Measurements from ENCODE around the gene TANK.
"Not testable (repeated sequence)": the region's sequence is repeated elsewhere in the genome, so short reads cannot be mapped to it uniquely, and the experiment has no call there.

Gene TANK

DNA sequence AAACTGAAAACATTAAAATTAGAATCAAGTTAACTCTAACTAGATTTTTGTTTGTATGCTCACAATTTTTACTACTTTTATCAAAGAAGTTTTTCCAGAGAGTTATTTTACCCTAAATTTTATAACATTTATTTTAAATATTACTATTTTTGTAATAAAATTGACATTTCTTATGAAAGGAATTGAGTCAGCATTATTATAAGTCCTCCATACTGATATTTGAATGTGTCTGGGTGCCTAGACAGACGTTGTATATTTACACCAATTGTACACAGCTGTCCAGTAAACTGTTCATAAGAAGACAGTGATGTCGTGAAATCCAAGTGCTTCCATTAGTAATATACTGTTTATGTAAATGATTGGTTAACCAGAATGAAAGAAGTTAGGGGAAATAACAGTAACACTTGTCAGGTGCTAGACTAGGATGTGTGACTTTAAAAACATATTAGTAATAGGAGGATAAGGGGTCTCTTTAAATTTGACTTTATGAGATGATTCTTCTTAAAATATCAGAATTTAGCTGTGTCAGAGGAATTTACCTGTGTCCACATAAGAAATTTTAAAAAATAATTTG is 73.7 kb downstream of the TANK start:
- DNase-seq, result no peak

DNA sequence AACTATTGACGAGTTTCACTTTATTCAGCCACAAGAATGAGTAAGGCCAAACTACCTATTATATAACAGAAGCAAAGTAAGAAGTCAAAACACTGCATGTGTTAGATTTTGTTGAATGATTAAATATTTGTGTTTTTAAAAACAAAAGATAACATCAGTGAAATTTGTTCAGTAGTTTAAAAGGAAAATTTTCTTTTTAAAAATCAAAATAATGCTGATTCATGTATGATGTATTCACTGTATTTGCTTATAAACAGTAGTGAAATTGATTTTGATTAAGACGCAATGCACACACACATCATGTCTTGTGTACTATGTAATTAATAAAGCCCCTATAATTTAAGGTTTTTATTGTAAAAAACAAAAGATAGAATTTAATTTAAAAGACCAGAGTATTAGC is 74.4 kb downstream of the TANK start:
- no peak for DNase-seq

DNA sequence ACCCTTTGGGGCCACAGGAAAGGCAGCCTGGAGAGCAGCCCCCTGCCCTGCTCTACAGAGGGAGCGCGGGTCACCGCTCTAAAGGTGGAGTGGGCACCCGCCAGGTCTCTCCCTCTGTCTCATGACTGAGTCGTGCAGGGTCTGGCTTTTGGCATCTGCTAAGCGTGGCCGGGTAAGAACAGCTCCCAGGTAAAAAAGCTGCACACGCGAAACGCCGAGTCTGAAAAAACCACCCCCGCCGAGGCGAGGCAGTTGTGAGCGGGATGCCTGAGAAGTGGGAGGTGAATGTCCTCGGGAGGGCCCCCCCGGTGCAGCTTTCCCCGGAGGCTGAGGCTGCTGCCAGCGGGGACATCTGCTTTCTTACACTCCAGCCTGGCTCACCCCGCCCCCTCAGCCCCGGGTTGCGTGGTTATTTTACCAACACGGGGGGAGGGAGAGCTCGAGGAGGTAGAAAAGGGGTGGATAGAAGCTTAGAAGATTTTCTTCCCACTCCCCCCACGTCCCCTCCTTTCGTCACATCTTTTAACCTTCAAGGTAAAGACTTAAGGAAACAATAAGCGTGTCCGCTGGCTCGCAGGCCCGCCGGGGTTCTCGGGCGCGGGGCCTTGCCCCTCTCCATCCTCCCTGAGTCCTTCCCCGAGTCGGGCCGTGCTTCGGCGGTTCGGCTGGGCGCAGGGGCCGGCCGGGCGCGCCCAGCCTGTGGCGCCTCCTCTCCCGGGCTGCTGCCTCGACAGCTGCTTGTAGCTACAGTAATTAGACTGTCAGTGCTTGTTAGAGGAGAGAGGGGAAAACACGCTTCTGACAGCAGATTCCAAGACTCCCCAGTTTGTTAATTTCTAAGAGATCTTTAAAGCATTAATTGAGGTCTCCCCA is 77.4 kb downstream of the TANK start:
- peak; percentile 66 for DNase-seq

DNA sequence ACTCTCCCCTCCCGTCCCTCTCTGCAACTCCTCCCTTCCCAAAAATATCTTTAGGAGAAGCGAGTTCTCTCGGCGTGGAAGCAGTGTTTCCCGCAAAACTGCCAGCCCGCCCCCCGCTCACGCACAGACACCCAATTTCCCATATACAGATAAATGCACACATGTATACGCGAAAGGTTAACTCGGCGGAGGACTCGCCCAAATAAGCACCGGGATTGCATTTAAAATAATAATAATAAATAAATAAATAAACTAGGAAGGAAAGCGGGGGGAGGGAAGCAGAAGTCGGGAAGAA is 78.0 kb downstream of the TANK start:
- DNase-seq, result no peak

DNA sequence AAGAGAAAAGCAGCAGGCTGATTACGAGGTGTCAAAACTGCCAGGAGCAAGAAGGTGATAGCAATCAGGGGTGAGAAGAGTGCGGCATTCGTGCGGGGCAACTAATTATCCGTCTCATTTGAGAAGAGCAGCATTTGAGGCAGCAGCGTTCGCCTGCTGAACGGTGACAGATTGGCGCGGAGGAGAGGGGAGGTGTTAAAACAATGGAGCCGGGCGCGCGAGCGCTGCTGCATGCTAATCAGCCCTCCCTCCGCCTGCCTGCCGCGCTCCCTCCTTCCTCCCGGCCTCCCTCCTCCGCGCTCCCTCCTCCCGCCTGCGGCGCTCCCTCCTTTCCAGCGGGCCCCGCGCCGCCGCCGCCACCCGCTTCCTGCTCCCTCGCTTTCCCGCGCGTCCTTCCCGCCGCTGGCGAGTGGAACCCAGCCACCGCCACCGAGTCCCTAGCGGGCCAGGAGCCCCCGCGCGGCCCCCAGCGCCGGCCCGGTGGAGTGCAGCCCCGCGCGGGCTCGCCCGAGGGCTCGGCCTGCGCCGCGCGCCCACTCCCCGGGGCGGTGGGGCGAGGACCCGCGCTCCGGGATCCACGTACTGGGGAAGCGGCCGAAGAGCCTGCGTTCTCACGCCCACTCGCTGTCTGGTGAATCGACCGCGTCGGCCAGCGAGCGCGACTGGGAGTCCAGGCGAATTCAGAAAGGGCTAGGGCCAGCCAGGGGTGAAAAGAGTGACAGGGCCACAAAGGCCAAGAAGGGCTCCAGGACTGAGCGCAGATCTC is 78.5 kb downstream of the TANK start:
- peak; percentile 71 for DNase-seq

DNA sequence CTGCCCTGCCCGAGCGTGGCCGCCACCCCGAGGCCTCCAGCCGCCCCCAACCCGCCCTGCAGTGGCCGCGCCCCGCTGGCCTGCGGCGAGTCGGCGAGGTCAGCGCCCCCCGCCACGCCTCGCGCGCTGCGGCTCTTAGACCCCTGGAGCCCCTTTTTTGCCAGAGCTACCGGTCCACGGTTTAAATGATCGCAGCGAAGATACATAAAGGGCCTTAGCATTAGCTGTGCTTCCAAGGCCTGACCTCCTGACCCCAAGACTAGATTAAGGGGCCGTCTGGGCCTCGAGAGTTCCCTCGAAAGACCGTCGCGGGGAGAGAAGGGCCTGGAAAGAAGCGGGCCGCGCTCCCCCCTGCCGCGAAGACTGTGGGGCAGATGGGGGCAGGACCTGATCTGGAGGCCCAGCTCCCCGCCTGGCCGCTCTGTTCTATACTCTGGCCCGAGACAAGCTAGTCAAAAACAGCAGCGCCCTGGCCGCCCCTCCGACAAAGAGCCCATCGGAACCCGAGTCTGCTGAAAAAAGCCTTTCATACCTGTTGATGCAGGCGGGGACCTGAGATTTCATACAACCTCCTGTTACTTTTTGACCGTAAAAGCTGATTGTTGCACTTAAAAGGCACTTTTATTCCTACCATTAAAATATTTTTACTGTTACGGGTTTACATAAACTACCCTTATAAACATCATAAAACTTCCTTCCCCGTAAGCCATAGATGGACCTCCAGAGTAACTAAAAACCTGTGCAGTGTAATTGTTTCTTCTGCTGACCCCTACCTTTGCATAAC is 79.3 kb downstream of the TANK start:
- no peak for DNase-seq

DNA sequence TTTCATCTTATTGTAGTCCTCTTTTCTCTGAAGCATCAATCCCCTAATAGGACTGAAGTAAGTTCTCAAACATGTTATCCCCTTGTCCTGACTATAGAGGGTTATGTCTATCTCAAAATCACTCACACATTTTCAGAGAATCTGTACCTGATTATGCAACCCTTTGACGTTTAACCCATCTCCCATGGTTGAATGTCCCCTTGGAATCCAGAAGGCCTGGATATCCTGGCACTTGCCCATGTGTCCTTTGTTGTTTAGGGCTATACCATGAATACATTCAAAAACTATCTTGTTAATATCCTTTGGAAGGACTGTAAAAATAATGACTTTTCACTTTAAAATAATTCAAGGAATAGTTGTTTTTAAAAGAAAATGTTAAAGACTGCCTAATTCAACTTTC is 81.7 kb downstream of the TANK start:
- DNase-seq, result no peak

DNA sequence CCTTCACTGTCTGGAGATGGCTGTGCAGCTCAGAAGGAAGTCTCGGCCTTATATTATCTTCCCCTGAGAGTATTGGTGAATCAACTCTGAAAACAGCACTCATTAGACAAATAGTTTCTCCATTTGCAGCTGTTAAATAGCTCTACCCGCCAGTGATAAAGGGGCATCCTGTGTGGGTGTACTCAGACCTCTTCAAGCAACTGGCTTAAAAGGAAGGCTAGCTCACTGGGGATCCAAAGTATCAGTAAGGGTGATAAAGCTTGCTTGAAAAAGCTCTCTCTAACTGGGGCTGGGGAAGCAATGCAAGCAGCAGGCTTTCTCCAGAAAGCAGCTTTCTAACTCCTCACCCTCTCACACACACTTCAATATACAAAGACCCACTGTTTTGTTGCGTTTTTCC is 83.1 kb downstream of the TANK start:
- no peak for DNase-seq

DNA sequence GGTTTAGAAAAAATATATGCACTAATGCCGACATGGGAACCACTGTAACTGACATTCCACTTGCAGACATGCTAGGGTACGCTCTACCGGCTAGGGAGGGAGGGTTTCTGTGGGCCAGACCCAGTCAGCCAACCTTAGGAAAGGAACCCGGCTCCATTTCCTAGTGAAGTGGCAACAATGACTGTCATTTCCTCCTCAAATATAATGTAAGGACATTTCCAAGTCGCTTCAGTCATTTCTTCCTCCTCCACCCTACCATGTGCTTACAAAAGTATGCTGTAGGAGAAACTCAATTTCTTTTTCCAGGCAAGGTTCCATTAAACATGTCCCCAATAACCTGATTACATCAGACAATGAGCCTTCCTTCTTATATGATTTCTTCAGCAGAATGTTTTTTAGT is 83.7 kb downstream of the TANK start:
- DNase-seq, result no peak

DNA sequence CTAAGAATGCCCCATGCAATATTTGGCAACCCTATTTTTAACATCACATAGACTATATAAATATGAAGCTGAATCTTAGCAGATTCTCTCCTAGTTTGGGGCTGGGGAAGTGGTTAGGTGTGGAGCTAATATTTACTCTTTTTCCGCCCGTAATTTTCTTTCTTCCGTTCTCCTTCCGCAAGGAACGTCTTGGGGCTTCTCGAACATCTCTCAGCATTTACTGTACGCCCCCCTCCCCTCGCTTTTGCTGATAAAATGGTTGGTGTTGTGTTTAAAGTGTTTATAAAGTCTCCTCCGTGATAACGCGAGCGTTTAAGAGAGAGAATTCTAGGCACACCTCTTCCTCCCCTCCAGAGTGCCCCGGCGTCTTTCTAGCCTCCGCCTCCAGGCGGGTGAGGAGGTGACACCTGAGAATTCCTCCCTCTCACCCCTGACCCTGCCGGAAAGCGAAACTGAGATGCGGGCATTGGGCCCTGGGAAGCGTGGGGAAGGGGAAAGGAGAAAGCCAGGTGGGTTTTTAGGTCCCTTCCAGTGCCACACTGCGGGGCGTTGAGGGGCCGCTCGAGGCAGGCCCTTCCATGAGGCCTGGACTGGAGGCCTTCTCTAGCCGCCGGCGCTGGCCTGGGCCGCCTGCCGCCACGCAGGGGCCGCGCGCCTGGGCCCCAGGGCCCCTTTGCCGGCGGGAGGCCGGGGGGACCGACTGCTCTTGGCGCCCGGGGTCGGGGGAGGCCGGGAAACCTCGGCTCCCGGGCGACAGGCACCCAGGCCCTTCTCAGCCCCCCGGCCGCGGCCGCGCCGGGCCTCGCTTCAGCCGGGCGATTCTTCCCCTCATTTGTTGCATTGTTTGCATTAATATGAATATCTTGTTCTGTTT is 84.4 kb downstream of the TANK start:
- DNase-seq, result not testable (repeated sequence)

DNA sequence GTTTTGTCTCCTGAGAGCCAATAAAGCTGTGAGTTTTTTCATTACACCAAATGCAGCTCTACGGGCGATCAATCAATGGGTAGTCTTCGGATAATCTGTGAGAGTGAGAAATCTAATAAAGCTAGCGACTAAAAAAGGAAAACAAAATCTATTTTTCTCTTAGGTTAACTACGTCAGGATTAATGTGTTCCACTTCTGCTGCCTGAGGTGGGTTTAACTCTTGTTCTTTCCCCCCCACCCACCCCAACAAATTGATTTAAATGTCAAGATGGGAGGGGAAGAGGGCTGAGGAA is 85.0 kb downstream of the TANK start:
- DNase-seq, result no peak

DNA sequence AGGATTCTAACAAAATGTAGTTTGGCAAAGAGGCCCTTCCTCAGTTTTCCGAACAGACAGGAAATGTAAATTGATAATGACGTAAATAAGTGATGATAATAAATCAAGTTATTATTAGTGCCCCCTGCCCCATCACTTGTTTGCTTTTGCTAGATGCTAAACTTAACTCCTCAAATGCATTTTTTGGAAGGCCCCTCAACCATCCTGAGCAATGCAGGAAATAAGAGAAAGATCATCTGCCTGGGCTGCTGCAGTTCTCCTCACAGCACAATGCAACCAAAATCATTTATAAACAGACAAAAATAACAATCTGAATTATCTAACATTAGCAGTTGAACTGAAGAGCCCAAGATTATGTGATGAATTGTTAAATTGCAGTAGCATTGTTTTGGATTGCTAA is 85.4 kb downstream of the TANK start:
- no peak for DNase-seq

DNA sequence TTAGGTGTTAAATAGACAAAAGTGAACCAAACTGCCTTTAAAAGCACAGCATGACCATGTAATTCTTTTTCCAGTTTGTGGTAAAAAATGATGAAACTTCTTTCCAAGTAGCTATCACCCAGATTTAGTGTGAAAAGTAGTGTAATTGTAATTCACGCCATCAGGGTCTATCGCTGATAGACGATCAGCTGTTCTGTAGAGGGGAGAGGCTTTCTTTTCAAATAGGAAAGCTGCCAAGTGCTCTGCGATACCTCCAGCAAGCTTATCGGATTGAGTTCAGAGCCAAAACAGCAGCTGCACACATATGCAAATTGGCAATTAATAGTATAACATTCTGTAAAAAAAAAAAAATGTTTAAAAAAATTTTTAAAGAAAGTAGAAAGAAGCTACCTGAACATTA is 86.1 kb downstream of the TANK start:
- DNase-seq, result peak; percentile 12

DNA sequence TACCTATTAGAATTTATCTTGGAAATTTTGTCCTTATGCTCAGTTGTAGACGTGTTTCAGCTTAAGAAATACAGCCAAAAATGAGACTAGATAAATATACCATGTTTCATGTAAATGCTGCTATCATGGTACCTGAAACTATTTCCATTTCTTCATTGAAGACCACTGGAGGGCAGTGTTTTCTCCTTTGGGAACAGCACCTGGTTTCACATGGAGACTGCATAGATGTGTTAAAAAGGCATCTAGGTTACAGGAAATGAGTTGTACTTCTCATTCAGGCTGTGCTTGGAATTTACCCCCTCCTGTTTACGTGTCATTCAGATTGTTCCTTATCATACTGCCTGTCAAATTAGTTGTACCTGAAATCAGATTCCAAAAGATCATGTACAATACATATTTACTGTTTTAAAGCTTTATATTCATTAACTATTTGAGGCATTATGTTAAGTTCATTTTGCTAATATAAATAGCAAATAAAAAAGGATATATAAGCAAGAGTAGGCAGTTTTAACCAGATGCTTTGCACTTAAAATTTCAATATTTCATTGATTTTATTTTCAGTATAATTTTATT is 90.7 kb downstream of the TANK start:
- peak; percentile 68 for DNase-seq

DNA sequence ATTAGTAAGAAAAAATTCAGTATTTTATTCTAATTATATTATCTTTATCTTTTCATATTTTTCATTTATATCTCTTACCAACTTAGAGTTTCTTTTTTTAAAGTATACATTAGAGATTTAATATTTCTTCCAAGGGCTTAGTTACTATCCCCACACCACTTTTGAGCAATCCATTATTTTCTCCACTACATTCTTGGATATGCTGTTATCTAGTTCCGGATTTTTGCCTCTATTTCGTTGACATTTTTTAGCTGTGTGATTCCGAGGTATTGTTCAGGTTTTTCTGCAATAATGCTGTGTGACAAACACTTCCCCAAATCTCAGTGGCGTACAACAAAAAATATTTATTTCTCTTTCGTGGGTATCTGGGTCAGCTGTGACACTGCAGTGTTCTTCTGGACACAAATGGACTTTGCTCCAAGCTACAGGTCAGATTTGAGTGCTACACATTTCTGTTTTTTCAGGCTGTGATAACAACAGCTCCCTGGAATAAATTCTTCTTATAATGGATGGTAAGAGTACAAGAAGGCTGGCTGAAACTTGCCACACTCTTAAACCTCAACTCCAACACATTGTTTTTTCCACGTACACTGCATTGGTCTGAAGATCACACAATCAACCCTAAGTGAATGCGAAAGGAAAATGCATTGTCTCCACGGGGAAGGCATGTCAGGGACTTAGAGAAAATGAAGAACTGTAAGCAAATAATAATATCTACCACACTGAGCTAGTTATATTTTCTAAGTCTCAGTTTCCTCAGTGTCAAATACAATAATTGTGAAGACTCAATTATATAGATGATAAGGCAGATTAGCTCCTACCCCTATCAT is 97.1 kb downstream of the TANK start:
- no peak for DNase-seq

DNA sequence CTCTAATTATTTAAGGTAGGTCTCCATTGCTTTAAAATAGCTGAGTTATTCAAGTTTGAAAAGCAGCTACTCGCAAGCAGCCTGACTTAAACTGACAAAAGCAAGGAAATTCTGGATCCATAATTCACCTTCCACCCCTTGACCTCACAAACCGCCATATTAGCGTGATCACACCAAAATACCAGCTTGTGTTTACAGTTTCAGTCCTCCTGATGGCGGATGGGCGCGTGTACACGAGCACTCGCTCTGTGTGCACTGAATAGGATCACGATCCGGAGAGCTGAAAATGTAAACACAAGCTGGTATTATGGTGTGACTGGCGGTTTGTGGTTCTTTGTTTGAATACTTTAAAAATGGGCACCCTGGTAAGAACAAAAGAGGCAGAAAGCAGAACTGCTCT is 105.6 kb downstream of the TANK start:
- DNase-seq, result no peak

DNA sequence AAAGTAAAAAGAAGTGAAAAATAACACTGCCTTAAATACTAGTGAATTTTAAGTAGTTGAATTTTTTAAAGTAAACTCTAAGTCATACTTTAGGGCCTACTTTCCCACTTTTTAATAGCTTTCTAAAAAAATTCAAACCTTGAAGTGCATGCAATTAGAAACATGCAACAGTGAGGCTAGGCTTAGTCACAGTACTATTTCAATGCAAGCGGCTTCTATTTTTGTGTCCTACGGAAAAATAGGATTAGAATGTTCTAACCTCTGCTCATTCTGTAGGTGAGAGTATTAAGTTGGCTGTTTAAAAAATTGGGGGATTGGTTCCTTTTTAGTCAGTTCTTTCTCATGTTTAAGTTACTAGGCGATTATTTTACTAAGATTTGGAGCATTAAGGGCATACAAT is 108.9 kb downstream of the TANK start:
- DNase-seq, result no peak

DNA sequence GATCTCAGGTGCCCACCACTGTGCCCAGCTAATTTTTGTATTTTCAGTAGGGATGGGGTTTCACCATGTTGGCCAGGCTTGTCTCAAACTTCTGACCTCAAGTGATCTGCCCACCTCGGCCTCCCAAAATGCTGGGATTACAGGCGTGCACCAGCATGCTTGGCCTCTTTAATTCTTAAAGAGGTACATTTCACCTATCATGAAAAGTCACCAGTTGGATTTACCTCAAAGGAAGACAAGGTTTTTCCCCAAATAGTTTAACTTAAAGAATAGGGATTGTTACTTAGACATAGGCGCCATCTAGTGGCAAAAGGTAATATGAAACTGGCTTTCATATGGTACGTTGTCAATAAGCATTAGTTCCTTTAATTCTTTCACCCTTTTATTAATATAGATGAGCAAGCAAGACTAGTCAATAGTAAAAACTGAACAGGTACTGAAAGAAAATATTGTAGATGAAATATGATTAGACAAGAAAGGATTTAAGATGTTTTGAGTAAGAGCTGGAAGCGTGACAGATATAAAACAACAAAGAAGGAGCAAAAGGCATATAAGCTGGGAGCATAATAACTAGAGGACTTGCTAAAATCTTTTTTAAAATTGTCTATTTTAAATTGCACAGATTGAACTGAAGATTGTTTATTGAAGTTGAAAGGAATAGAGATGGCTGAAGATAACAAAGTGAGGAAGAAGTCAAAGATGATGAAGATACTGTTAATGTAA is 113.0 kb downstream of the TANK start:
- DNase-seq, result peak; percentile 47

DNA sequence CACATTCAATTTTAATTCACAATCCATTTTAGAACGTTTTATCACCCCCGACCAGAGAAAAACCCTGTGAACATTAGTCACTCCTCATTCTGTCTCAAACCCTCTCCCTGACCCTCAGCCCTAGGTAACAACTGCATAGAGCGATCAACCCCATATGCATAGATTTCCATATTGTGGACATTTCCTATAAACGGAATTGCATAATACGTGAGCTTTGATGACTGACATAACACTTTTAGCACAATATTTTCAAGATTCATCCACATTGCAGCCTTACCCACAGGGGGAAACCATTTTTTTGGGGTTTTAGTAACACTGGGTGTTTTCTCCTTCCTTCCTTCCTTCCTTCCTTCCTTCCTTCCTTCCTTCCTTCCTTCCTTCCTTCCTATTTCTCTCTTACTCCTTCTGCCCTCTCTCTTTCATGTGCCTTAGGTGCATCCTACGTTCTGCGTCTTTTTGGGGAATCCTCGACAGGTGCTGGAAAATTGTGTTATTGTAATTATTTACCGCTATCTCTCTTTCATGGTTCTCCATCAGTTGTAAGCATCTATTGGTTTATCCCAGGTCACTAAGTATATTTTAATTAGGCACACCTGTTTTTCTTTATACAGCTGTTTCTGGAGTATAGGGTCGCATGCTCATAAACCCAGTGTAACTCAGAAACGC is 118.5 kb downstream of the TANK start:
- not testable (repeated sequence) for DNase-seq

DNA sequence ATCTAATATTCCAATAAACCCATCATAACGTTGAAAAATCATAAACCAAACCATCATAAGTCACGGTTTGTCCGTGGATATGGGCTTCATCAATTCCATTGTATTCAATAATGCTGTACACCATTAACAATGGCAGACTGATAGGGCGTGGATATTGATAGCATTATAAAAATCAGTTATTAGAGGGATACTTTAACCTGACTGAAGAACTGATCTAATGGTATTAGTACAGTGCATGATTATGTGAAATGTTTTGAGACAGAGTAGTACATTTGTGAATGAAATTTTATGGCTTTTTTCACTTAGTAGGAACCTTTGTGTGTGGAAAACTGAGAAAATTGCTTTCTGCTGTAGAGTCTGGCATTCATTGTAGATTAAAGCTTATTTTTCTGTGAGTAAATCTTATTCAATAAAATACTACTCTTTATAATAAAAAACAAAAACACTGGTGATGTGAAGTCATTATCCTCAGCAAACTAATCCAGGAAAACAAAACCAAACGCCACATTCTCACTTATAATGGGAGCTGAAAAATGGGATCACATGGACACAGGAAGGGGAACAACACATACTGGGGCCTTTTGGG is 119.1 kb downstream of the TANK start:
- DNase-seq, result not testable (repeated sequence)
